GM21367 (cell line): ENCODE measurements around the gene SCYGR1.
"Not testable (repeated sequence)": the region's sequence is repeated elsewhere in the genome, so short reads cannot be mapped to it uniquely, and the experiment has no call there.

Experiments
- ATAC-seq: cut with Tn5 transposase; IDR thresholded peaks from one replicate; pipeline ENCODE4 v1.9.1; 2021; ENCODE audit not compliant: unreplicated experiment

Gene SCYGR1

GRCh38 chr2:227374158-227374557 is 13.6 kb downstream of the SCYGR1 start:
- ATAC-seq: no peak

- no peak for ATAC-seq
These were observed 14.4 kb downstream of the SCYGR1 start for GRCh38 chr2:227373389-227373788.

- ATAC-seq: no peak
These were observed 16.9 kb downstream of the SCYGR1 start for GRCh38 chr2:227370791-227371312.

GRCh38 chr2:227370092-227370491 is 17.7 kb downstream of the SCYGR1 start:
- no peak for ATAC-seq

GRCh38 chr2:227368574-227368973 is 19.2 kb downstream of the SCYGR1 start:
- no peak for ATAC-seq

GRCh38 chr2:227367427-227367795 is 20.3 kb downstream of the SCYGR1 start:
- no peak for ATAC-seq

GRCh38 chr2:227366769-227367426 is 20.9 kb downstream of the SCYGR1 start:
- no peak for ATAC-seq

- no peak for ATAC-seq
These were observed 21.9 kb downstream of the SCYGR1 start for GRCh38 chr2:227365833-227366232.

- not testable (repeated sequence) for ATAC-seq
These were observed 23.0 kb downstream of the SCYGR1 start for GRCh38 chr2:227364585-227365263.

- ATAC-seq: no peak
These were observed 24.0 kb downstream of the SCYGR1 start for GRCh38 chr2:227363756-227364155.

- no peak for ATAC-seq
These were observed 27.4 kb downstream of the SCYGR1 start for GRCh38 chr2:227360351-227360750.

GRCh38 chr2:227351639-227352038 is 36.1 kb downstream of the SCYGR1 start:
- ATAC-seq: peak; percentile 62

- no peak for ATAC-seq
These were observed 37.6 kb downstream of the SCYGR1 start for GRCh38 chr2:227349989-227350612.

- ATAC-seq: no peak
These were observed 39.4 kb downstream of the SCYGR1 start for GRCh38 chr2:227348324-227348723.

- ATAC-seq: no peak
These were observed 40.6 kb downstream of the SCYGR1 start for GRCh38 chr2:227347117-227347516.

- no peak for ATAC-seq
These were observed 43.5 kb downstream of the SCYGR1 start for GRCh38 chr2:227344231-227344630.

GRCh38 chr2:227341553-227341952 is 46.2 kb downstream of the SCYGR1 start:
- ATAC-seq: no peak

GRCh38 chr2:227340106-227340505 is 47.6 kb downstream of the SCYGR1 start:
- no peak for ATAC-seq

- no peak for ATAC-seq
These were observed 48.6 kb downstream of the SCYGR1 start for GRCh38 chr2:227339098-227339599.
